HG03039 (cell line): ENCODE results near the gene NEURL2.
"Not testable (repeated sequence)": the region's sequence is repeated elsewhere in the genome, so short reads cannot be mapped to it uniquely, and the experiment has no call there.

Experiments used
- ATAC-seq: cut with Tn5 transposase; IDR thresholded peaks from one replicate; pipeline ENCODE4 v1.9.1; 2021; ENCODE audit warnings: mild to moderate bottlenecking, moderate library complexity; ENCODE audit not compliant: unreplicated experiment

NEURL2 gene

GRCh38 chr20:45890985-45891983 lies at the start of gene NEURL2, which contains the start of gene CTSA:
Gene NEURL2 (minus strand): TSS chr20:45891208. CDS start chr20:45890991, 217 bp downstream.
Gene CTSA (plus strand): TSS chr20:45891335. CDS start chr20:45891569, 234 bp downstream.
- ATAC-seq = peak; percentile 64

- ATAC-seq = no peak
Observed at GRCh38 chr20:45940469-45940868, 49.5 kb upstream of the NEURL2 start.

GRCh38 chr20:45940053-45940452 lies 49.0 kb upstream of the NEURL2 start:
- ATAC-seq = no peak

- ATAC-seq = no peak
Observed at GRCh38 chr20:45938727-45939438, 47.9 kb upstream of the NEURL2 start.

GRCh38 chr20:45937765-45938164 lies 46.8 kb upstream of the NEURL2 start:
- ATAC-seq = no peak

- ATAC-seq = peak; percentile 20
Observed at GRCh38 chr20:45935416-45936046, 44.5 kb upstream of the NEURL2 start.

GRCh38 chr20:45934586-45935415 lies 43.8 kb upstream of the NEURL2 start, which contains the start of gene PCIF1:
Gene PCIF1 (plus strand): TSS chr20:45934683. CDS start chr20:45939000, 4,317 bp downstream.
- peak; percentile 80 for ATAC-seq

- peak; percentile 6 for ATAC-seq
Observed at GRCh38 chr20:45934046-45934585, 43.1 kb upstream of the NEURL2 start.

GRCh38 chr20:45933266-45934045 lies 42.4 kb upstream of the NEURL2 start:
- no peak for ATAC-seq

- not testable (repeated sequence) for ATAC-seq
Observed at GRCh38 chr20:45931680-45932079, 40.7 kb upstream of the NEURL2 start.

- no peak for ATAC-seq
Observed at GRCh38 chr20:45927071-45927878, 36.3 kb upstream of the NEURL2 start.

- no peak for ATAC-seq
Observed at GRCh38 chr20:45926731-45927070, 35.7 kb upstream of the NEURL2 start.

GRCh38 chr20:45925821-45926506 lies 35.0 kb upstream of the NEURL2 start:
- no peak for ATAC-seq

GRCh38 chr20:45924391-45925261 lies 33.6 kb upstream of the NEURL2 start:
- no peak for ATAC-seq

- ATAC-seq = no peak
Observed at GRCh38 chr20:45921337-45922189, 30.6 kb upstream of the NEURL2 start.
